NCI-H128 (cell line): ENCODE results near the gene TMC4.
A peak's percentile ranks its signal among the peaks of the same experiment; 100 is the strongest.
"Not testable (repeated sequence)": the region's sequence is repeated elsewhere in the genome, so short reads cannot be mapped to it uniquely, and the experiment has no call there.

Experiments used
- DNase-seq: peaks from one replicate; lab custom pipeline; 2025; ENCODE audit not compliant: unreplicated experiment; lab: John Stamatoyannopoulos, UW

TMC4 gene

GRCh38 chr19:54180691-54181091, 7.7 kb upstream of the TMC4 start:
- no peak for DNase-seq

- DNase-seq: peak; percentile 79
Measured at GRCh38 chr19:54179921-54180461, 7.0 kb upstream of the TMC4 start.

GRCh38 chr19:54179262-54179852, 6.4 kb upstream of the TMC4 start:
- DNase-seq: no peak

GRCh38 chr19:54178581-54179261, 5.8 kb upstream of the TMC4 start:
- DNase-seq: peak; percentile 29

GRCh38 chr19:54173951-54174834, 1.2 kb upstream of the TMC4 start:
- DNase-seq: no peak

GRCh38 chr19:54173359-54173699, 369 bp upstream of the TMC4 start:
- no peak for DNase-seq

GRCh38 chr19:54171736-54172431, 1.1 kb downstream of the TMC4 start:
- DNase-seq: not testable (repeated sequence)

- DNase-seq: no peak
Measured at GRCh38 chr19:54169149-54169740, 3.7 kb downstream of the TMC4 start.

- DNase-seq: peak; percentile 66
Measured at GRCh38 chr19:54168174-54168917, 4.6 kb downstream of the TMC4 start.

- no peak for DNase-seq
Measured at GRCh38 chr19:54165222-54165621, 7.7 kb downstream of the TMC4 start.

- no peak for DNase-seq
Measured at GRCh38 chr19:54164369-54165068, 8.4 kb downstream of the TMC4 start.

- no peak for DNase-seq
Measured at GRCh38 chr19:54162884-54163283, 10.1 kb downstream of the TMC4 start.

- DNase-seq: no peak
Measured at GRCh38 chr19:54162241-54162805, 10.6 kb downstream of the TMC4 start.

- no peak for DNase-seq
Measured at GRCh38 chr19:54160854-54161253, 12.1 kb downstream of the TMC4 start.

GRCh38 chr19:54160182-54160811, 12.7 kb downstream of the TMC4 start:
- no peak for DNase-seq

- DNase-seq: peak; percentile 99
Measured at GRCh38 chr19:54159352-54160181, 13.4 kb downstream of the TMC4 start, which contains the start of gene LENG1. Gene LENG1, minus strand, starts transcription at chr19:54159721. Its CDS starts 26 bp downstream, at chr19:54159695.

GRCh38 chr19:54158812-54159351, 14.1 kb downstream of the TMC4 start:
- DNase-seq: no peak
